HG02885 (cell line): ENCODE measurements around the gene KCNK4.
"Not testable (repeated sequence)": the region's sequence is repeated elsewhere in the genome, so short reads cannot be mapped to it uniquely, and the experiment has no call there.

Experiments used
- ATAC-seq: cut with Tn5 transposase; IDR thresholded peaks from one replicate; pipeline ENCODE4 v1.9.1; 2021; ENCODE audit warnings: mild to moderate bottlenecking; ENCODE audit not compliant: unreplicated experiment, poor library complexity

The KCNK4 gene

GRCh38 chr11:64291262-64291751 lies at the start of gene KCNK4:
TSS of gene KCNK4 (plus strand) at chr11:64291302. CDS start at chr11:64293019, 1,717 bp downstream.
- ATAC-seq: no peak

GRCh38 chr11:64241491-64242374 lies 49.4 kb upstream of the KCNK4 start:
- ATAC-seq: peak; percentile 6

GRCh38 chr11:64243236-64243854 lies 47.8 kb upstream of the KCNK4 start:
- no peak for ATAC-seq

- ATAC-seq: no peak
Observed at GRCh38 chr11:64244107-64244506, 47.0 kb upstream of the KCNK4 start.

GRCh38 chr11:64244966-64245365 lies 46.1 kb upstream of the KCNK4 start:
- no peak for ATAC-seq

- ATAC-seq: no peak
Observed at GRCh38 chr11:64245401-64245796, 45.7 kb upstream of the KCNK4 start.

- ATAC-seq: no peak
Observed at GRCh38 chr11:64245797-64246620, 45.1 kb upstream of the KCNK4 start.

GRCh38 chr11:64246621-64246870 lies 44.6 kb upstream of the KCNK4 start:
- not testable (repeated sequence) for ATAC-seq

GRCh38 chr11:64246871-64247728 lies 44.0 kb upstream of the KCNK4 start, which contains the start of gene PPP1R14B:
TSS of gene PPP1R14B (minus strand) at chr11:64246943. CDS start at chr11:64246673, 270 bp downstream.
- ATAC-seq: no peak

- ATAC-seq: no peak
Observed at GRCh38 chr11:64247729-64248531, 43.2 kb upstream of the KCNK4 start.

GRCh38 chr11:64248578-64248977 lies 42.5 kb upstream of the KCNK4 start:
- ATAC-seq: no peak

GRCh38 chr11:64249038-64249437 lies 42.1 kb upstream of the KCNK4 start:
- ATAC-seq: no peak

GRCh38 chr11:64249563-64250414 lies 41.3 kb upstream of the KCNK4 start:
- no peak for ATAC-seq

GRCh38 chr11:64250415-64251015 lies 40.6 kb upstream of the KCNK4 start:
- ATAC-seq: no peak

- peak; percentile 58 for ATAC-seq
Observed at GRCh38 chr11:64251016-64251752, 39.9 kb upstream of the KCNK4 start, which contains the start of gene PLCB3. TSS of gene PLCB3 (plus strand) at chr11:64251530. CDS start at chr11:64251650, 120 bp downstream.

GRCh38 chr11:64251753-64252002 lies 39.4 kb upstream of the KCNK4 start:
- ATAC-seq: no peak
